ENCODE data around the gene C22orf39.
A peak's percentile ranks its signal among the peaks of the same experiment; 100 is the strongest.
"Not testable (repeated sequence)": the region's sequence is repeated elsewhere in the genome, so short reads cannot be mapped to it uniquely, and the experiment has no call there.

Gene C22orf39

GRCh38 chr22:19450363-19451175, 3.1 kb upstream of the C22orf39 start:
- DNase-seq: no peak

GRCh38 chr22:19449422-19449767, 1.9 kb upstream of the C22orf39 start:
- no peak for DNase-seq

- DNase-seq: no peak
These were observed 1.4 kb upstream of the C22orf39 start for GRCh38 chr22:19448739-19449421.

- DNase-seq: peak; percentile 39
These were observed 631 bp upstream of the C22orf39 start for GRCh38 chr22:19448076-19448607.

GRCh38 chr22:19446603-19447329, 745 bp downstream of the C22orf39 start:
- DNase-seq: no peak

GRCh38 chr22:19445279-19445982, 2.1 kb downstream of the C22orf39 start:
- DNase-seq: not testable (repeated sequence)

GRCh38 chr22:19443544-19444211, 3.8 kb downstream of the C22orf39 start:
- DNase-seq: no peak

- DNase-seq: no peak
These were observed 5.3 kb downstream of the C22orf39 start for GRCh38 chr22:19442166-19442565.

- DNase-seq: no peak
These were observed 6.9 kb downstream of the C22orf39 start for GRCh38 chr22:19440411-19441195.

GRCh38 chr22:19438298-19438697, 9.2 kb downstream of the C22orf39 start:
- no peak for DNase-seq

- not testable (repeated sequence) for DNase-seq
These were observed 10.9 kb downstream of the C22orf39 start for GRCh38 chr22:19436444-19437161.

- DNase-seq: no peak
These were observed 12.5 kb downstream of the C22orf39 start for GRCh38 chr22:19434829-19435580.

GRCh38 chr22:19434401-19434800, 13.1 kb downstream of the C22orf39 start:
- no peak for DNase-seq

GRCh38 chr22:19432133-19432851, 15.2 kb downstream of the C22orf39 start, which contains the start of gene MRPL40:
MRPL40 (plus strand) TSS chr22:19432545; CDS start chr22:19432555, 10 bp downstream.
- peak; percentile 98 for DNase-seq

- peak; percentile 88 for DNase-seq
These were observed 15.8 kb downstream of the C22orf39 start, which contains the start of gene HIRA for GRCh38 chr22:19431649-19432132. HIRA (minus strand) TSS chr22:19431733; CDS start chr22:19431476, 257 bp downstream.

- peak; percentile 56 for DNase-seq
These were observed 16.5 kb downstream of the C22orf39 start for GRCh38 chr22:19430890-19431541.

- peak; percentile 87 for DNase-seq
These were observed 17.3 kb downstream of the C22orf39 start for GRCh38 chr22:19429950-19430889.

All from hematopoietic multipotent progenitor cell treated with erythropoietin and hydrocortisone succinate and interleukin-3 and kit ligand, for 4 days (in vitro differentiated cells).